Dendritic cell treated with granulocyte-macrophage colony-stimulating factor and Interleukin-4, amounts not matched to agents 40 ng/mL and 50 ng/mL, for 4 days (primary cell): Measurements from ENCODE around the gene EFNA5.
"Not testable (repeated sequence)": the region's sequence is repeated elsewhere in the genome, so short reads cannot be mapped to it uniquely, and the experiment has no call there.

ENCODE experiments used
- H3K27ac Mint-ChIP-seq: one replicate; pipeline ENCODE4 v1.8.0; 2022; ENCODE audit warnings: mild to moderate bottlenecking, mixed read lengths
- H3K27me3 Mint-ChIP-seq: one replicate; pipeline ENCODE4 v1.8.0; 2022; ENCODE audit warnings: mild to moderate bottlenecking, mixed read lengths
- H3K36me3 Mint-ChIP-seq: one replicate; pipeline ENCODE4 v1.8.0; 2022; ENCODE audit warnings: low read depth, mixed read lengths
- H3K4me1 Mint-ChIP-seq: one replicate; pipeline ENCODE4 v1.8.0; 2022; ENCODE audit warnings: low read depth, mixed read lengths
- H3K4me3 Mint-ChIP-seq: one replicate; pipeline ENCODE4 v1.8.0; 2022; ENCODE audit warnings: mild to moderate bottlenecking, moderate library complexity, mixed read lengths
- H3K9me3 Mint-ChIP-seq: one replicate; pipeline ENCODE4 v1.8.0; 2022; ENCODE audit warnings: mixed read lengths
- intact Hi-C: fragments of 100-400 bp; cut with micrococcal nuclease; formaldehyde crosslinking; loops from one replicate; pipeline ENCODE4 v1.15.0; 2022

The EFNA5 gene

GRCh38 chr5:107505763-107506534, 164.8 kb downstream of the EFNA5 start:
- Mint-ChIP-seq H3K9me3 (no peaks in the 10 kb centered on the region), H3K4me1 (no peaks in the 10 kb centered on the region), H3K36me3 (no peaks in the 10 kb centered on the region), H3K27ac (no peak overlapping the region), H3K4me3 (no peak overlapping the region), H3K27me3 (no peaks in the 10 kb centered on the region)
- intact Hi-C loops, result no loop called here

GRCh38 chr5:107504424-107504823, 166.3 kb downstream of the EFNA5 start:
- intact Hi-C loops, result no loop called here
- no peak overlapping the region for H3K4me3 Mint-ChIP-seq
- no peak overlapping the region for H3K27ac Mint-ChIP-seq
- H3K9me3 Mint-ChIP-seq, result no peaks in the 10 kb centered on the region
- H3K36me3 Mint-ChIP-seq, result no peaks in the 10 kb centered on the region
- H3K27me3 Mint-ChIP-seq, result no peaks in the 10 kb centered on the region
- no peaks in the 10 kb centered on the region for H3K4me1 Mint-ChIP-seq

GRCh38 chr5:107502676-107503060, 168.1 kb downstream of the EFNA5 start:
- no peaks in the 10 kb centered on the region for H3K27me3 Mint-ChIP-seq
- H3K36me3 Mint-ChIP-seq, result no peaks in the 10 kb centered on the region
- intact Hi-C loops, result no loop called here

GRCh38 chr5:107501965-107502675, 168.6 kb downstream of the EFNA5 start:
- no peaks in the 10 kb centered on the region for H3K9me3 Mint-ChIP-seq
- H3K4me3 Mint-ChIP-seq, result no peak overlapping the region
- H3K27ac Mint-ChIP-seq, result no peak overlapping the region
- H3K27me3 Mint-ChIP-seq, result no peaks in the 10 kb centered on the region
- intact Hi-C loops, result no loop called here
- H3K4me1 Mint-ChIP-seq, result no peaks in the 10 kb centered on the region
- no peaks in the 10 kb centered on the region for H3K36me3 Mint-ChIP-seq

More at GRCh38 chr5:107502676-107503060, 168.1 kb downstream of the EFNA5 start:
- Mint-ChIP-seq H3K4me3 (no peak overlapping the region), H3K4me1 (no peaks in the 10 kb centered on the region), H3K27ac (no peak overlapping the region), H3K9me3 (no peaks in the 10 kb centered on the region)

GRCh38 chr5:107500840-107501239, 169.9 kb downstream of the EFNA5 start:
- H3K27ac Mint-ChIP-seq, result no peak overlapping the region
- H3K9me3 Mint-ChIP-seq, result no peaks in the 10 kb centered on the region
- H3K36me3 Mint-ChIP-seq, result no peaks in the 10 kb centered on the region
- H3K4me3 Mint-ChIP-seq, result no peak overlapping the region
- H3K27me3 Mint-ChIP-seq, result no peaks in the 10 kb centered on the region
- intact Hi-C loops, result no loop called here
- no peaks in the 10 kb centered on the region for H3K4me1 Mint-ChIP-seq

GRCh38 chr5:107500347-107500746, 170.4 kb downstream of the EFNA5 start:
- H3K36me3 Mint-ChIP-seq, result no peaks in the 10 kb centered on the region
- intact Hi-C loops, result no loop called here
- no peaks in the 10 kb centered on the region for H3K27me3 Mint-ChIP-seq
- H3K4me1 Mint-ChIP-seq, result no peaks in the 10 kb centered on the region
- no peak overlapping the region for H3K27ac Mint-ChIP-seq
- no peak overlapping the region for H3K4me3 Mint-ChIP-seq
- peaks cover 2% of the 10 kb centered on the region for H3K9me3 Mint-ChIP-seq

- Mint-ChIP-seq H3K27me3 (no peaks in the 10 kb centered on the region), H3K4me1 (no peaks in the 10 kb centered on the region), H3K36me3 (no peaks in the 10 kb centered on the region), H3K27ac (no peak overlapping the region), H3K4me3 (no peak overlapping the region), H3K9me3 (peaks cover 7% of the 10 kb centered on the region)
- intact Hi-C loops, result no loop called here
Observed at GRCh38 chr5:107499776-107500175, 171.0 kb downstream of the EFNA5 start.

GRCh38 chr5:107499237-107499636, 171.5 kb downstream of the EFNA5 start:
- Mint-ChIP-seq H3K4me3 (no peak overlapping the region), H3K4me1 (no peaks in the 10 kb centered on the region), H3K27me3 (no peaks in the 10 kb centered on the region), H3K27ac (no peak overlapping the region), H3K9me3 (peaks cover 9% of the 10 kb centered on the region), H3K36me3 (no peaks in the 10 kb centered on the region)
- intact Hi-C loops, result no loop called here

GRCh38 chr5:107496466-107496865, 174.3 kb downstream of the EFNA5 start:
- no peaks in the 10 kb centered on the region for H3K27me3 Mint-ChIP-seq
- no peak overlapping the region for H3K4me3 Mint-ChIP-seq
- no peak overlapping the region for H3K27ac Mint-ChIP-seq
- H3K9me3 Mint-ChIP-seq, result peaks cover 9% of the 10 kb centered on the region
- H3K4me1 Mint-ChIP-seq, result no peaks in the 10 kb centered on the region
- intact Hi-C loops, result no loop called here
- H3K36me3 Mint-ChIP-seq, result no peaks in the 10 kb centered on the region

GRCh38 chr5:107494129-107494528, 176.6 kb downstream of the EFNA5 start:
- intact Hi-C loops, H3K36me3 Mint-ChIP-seq, H3K9me3 Mint-ChIP-seq, H3K27ac Mint-ChIP-seq, H3K4me1 Mint-ChIP-seq, H3K27me3 Mint-ChIP-seq, H3K4me3 Mint-ChIP-seq: not testable (repeated sequence)

- Mint-ChIP-seq H3K27ac (no peak overlapping the region), H3K4me3 (no peak overlapping the region), H3K27me3 (peaks cover 3% of the 10 kb centered on the region), H3K4me1 (peaks cover 14% of the 10 kb centered on the region), H3K9me3 (no peaks in the 10 kb centered on the region), H3K36me3 (no peaks in the 10 kb centered on the region)
- intact Hi-C loops, result no loop called here
Observed at GRCh38 chr5:107487056-107487542, 183.6 kb downstream of the EFNA5 start.

GRCh38 chr5:107486489-107486888, 184.2 kb downstream of the EFNA5 start:
- Mint-ChIP-seq H3K36me3 (no peaks in the 10 kb centered on the region), H3K9me3 (no peaks in the 10 kb centered on the region), H3K4me3 (no peak overlapping the region), H3K27me3 (peaks cover 3% of the 10 kb centered on the region), H3K4me1 (peaks cover 14% of the 10 kb centered on the region), H3K27ac (no peak overlapping the region)
- intact Hi-C loops, result no loop called here

GRCh38 chr5:107485184-107485583, 185.6 kb downstream of the EFNA5 start:
- no peaks in the 10 kb centered on the region for H3K9me3 Mint-ChIP-seq
- peaks cover 14% of the 10 kb centered on the region for H3K4me1 Mint-ChIP-seq
- no peak overlapping the region for H3K27ac Mint-ChIP-seq
- intact Hi-C loops, result no loop called here
- H3K27me3 Mint-ChIP-seq, result peaks cover 3% of the 10 kb centered on the region
- H3K36me3 Mint-ChIP-seq, result no peaks in the 10 kb centered on the region
- H3K4me3 Mint-ChIP-seq, result no peak overlapping the region

GRCh38 chr5:107484281-107484680, 186.5 kb downstream of the EFNA5 start:
- intact Hi-C loops, result no loop called here
- no peaks in the 10 kb centered on the region for H3K9me3 Mint-ChIP-seq
- H3K27ac Mint-ChIP-seq, result no peak overlapping the region

More at GRCh38 chr5:107484281-107484680, 186.5 kb downstream of the EFNA5 start:
- Mint-ChIP-seq H3K36me3 (no peaks in the 10 kb centered on the region), H3K4me1 (peaks cover 14% of the 10 kb centered on the region), H3K4me3 (no peak overlapping the region), H3K27me3 (peaks cover 3% of the 10 kb centered on the region)
